Aorta (tissue), 5 donors: ENCODE data around the gene STIM1. TPM values are rescaled to one million over a fixed set of nuclear protein-coding genes. Genes with fewer than 3 reads are reported as not detected.

Source experiments
- ATAC-seq: fragments of 200-7000 bp; cut with Tn5 transposase; one replicate; pipeline ENCODE4 v1.9.1; 2022; ENCODE audit warnings: moderate library complexity; ENCODE audit not compliant: low FRiP score
- DNase-seq, 2 donors: peaks; one replicate each; pipeline ENCODE4 v3.0.0-alpha.2; 2020
- H3K27ac ChIP-seq, 2 donors: one replicate each; pipeline ENCODE4 v1.5.1; 2013; ENCODE audit warnings: low read length in 2 of 2, mild to moderate bottlenecking in 2 of 2, moderate library complexity in 2 of 2, control low read depth in 1 of 2, inconsistent platforms in 1 of 2, low read depth in 1 of 2
- H3K27me3 ChIP-seq, 2 donors: one replicate each; pipeline ENCODE4 v1.6.1; 2013; ENCODE audit warnings: control low read depth in 1 of 2, low read length in 1 of 2, mild to moderate bottlenecking in 1 of 2, moderate library complexity in 1 of 2; ENCODE audit not compliant: insufficient read depth in 2 of 2, control insufficient read depth in 1 of 2
- H3K36me3 ChIP-seq, 2 donors: one replicate each; pipeline ENCODE4 v1.6.1; 2013; ENCODE audit warnings: control low read depth in 1 of 2, low read length in 1 of 2, mild to moderate bottlenecking in 1 of 2; ENCODE audit not compliant: insufficient read depth in 2 of 2, control insufficient read depth in 1 of 2
- H3K4me1 ChIP-seq, 2 donors: one replicate each; pipeline ENCODE4 v1.6.1; 2013; ENCODE audit warnings: low read length in 2 of 2, control low read depth in 1 of 2, mild to moderate bottlenecking in 1 of 2, moderate library complexity in 1 of 2; ENCODE audit not compliant: insufficient read depth in 2 of 2, control insufficient read depth in 1 of 2
- H3K4me3 ChIP-seq, 2 donors: one replicate each; pipeline ENCODE4 v1.5.1; 2013; ENCODE audit warnings: low read length in 2 of 2, control low read depth in 1 of 2, mild to moderate bottlenecking in 1 of 2
- H3K9me3 ChIP-seq: one replicate; pipeline ENCODE4 v1.6.1; 2013; ENCODE audit warnings: mild to moderate bottlenecking, low read length; ENCODE audit not compliant: control insufficient read depth
- WGBS, 2 donors: extraction: QIAGEN DNeasy Blood & Tissue Kit; methylation state at CpG; one replicate each; pipeline ENCODE4 v1.1.7; 2013; 5-methylcytosine and 5-hydroxymethylcytosine counted together
- intact Hi-C, 2 donors: fragments of 100-400 bp; cut with DNase I; formaldehyde crosslinking; loops; one replicate each; pipeline versions ENCODE4 v1.14.2 to v1.15.0; 2022
- polyA plus RNA-seq, 2 donors: library from polyadenylated mRNA; stranded (reverse); fragments of 200-250 nt; gene quantifications; one replicate each; pipeline ENCODE4 v1.2.3, GENCODE V29; 2013
- total RNA-seq, 2 donors: library from RNA; stranded (reverse); fragmentation: NEBNext Ultra II Directional; extraction: Animal tissue kit (Norgen Biotek cat#: 25700); gene quantifications; one replicate each; pipeline ENCODE4 v1.2.1, GENCODE V29; 2021
- donor health status: healthy with polysubstance abuse.
- donor health status: Bipolar disorder and iron deficiency.
- donor health status: DM: no; HTN: no; CAD: no.
- donor health status: DM: no; HTN: no; CAD: no.
- donor health status: DM: yes; HTN: yes; CAD: no.

Gene STIM1
- total and polyA plus RNA-seq, 4 donors = 14.9 to 69.5 (median 48.8) TPM

GRCh38 chr11:4098026-4098621, 242.7 kb downstream of the STIM1 start:
- Histone ChIP-seq H3K9me3 (no peaks in the 10 kb centered on the region), H3K4me3 (no peak overlapping the region), H3K27ac (no peak overlapping the region), H3K27me3 (no peaks in the 10 kb centered on the region), H3K4me1 (no peaks in the 10 kb centered on the region), H3K36me3 (no peaks in the 10 kb centered on the region)
- intact Hi-C loops = no loop called here
- WGBS, 2 donors = 81 to 85% methylated on average over 4 of the region's 4 CpGs
- no peak for DNase-seq
- no peak for ATAC-seq

- no peaks in the 10 kb centered on the region for H3K9me3 ChIP-seq
- H3K4me1 ChIP-seq = no peaks in the 10 kb centered on the region
- WGBS, 2 donors = 94 to 97% methylated on average over 4 of the region's 4 CpGs
- H3K27me3 ChIP-seq = no peaks in the 10 kb centered on the region
- no peak for DNase-seq
- H3K36me3 ChIP-seq = peaks cover 0 to 5% of the 10 kb centered on the region in 2 donors
- H3K4me3 ChIP-seq = no peak overlapping the region
- intact Hi-C loops = no loop called here
- H3K27ac ChIP-seq = no peak overlapping the region
- no peak for ATAC-seq
Observed at GRCh38 chr11:4102711-4103110, 247.2 kb downstream of the STIM1 start.

GRCh38 chr11:4103269-4103668, 247.8 kb downstream of the STIM1 start:
- H3K27me3 ChIP-seq = no peaks in the 10 kb centered on the region

GRCh38 chr11:4105916-4106315, 250.5 kb downstream of the STIM1 start:
- Histone ChIP-seq H3K4me1 (no peaks in the 10 kb centered on the region), H3K9me3 (no peaks in the 10 kb centered on the region), H3K27me3 (no peaks in the 10 kb centered on the region), H3K27ac (no peak overlapping the region), H3K36me3 (peaks cover 0 to 5% of the 10 kb centered on the region in 2 donors), H3K4me3 (no peak overlapping the region)
- ATAC-seq = no peak
- 94 to 97% methylated on average over 1 of the region's 1 CpG for WGBS, 2 donors
- no peak for DNase-seq
- intact Hi-C loops = no loop called here

More at GRCh38 chr11:4103269-4103668, 247.8 kb downstream of the STIM1 start:
- H3K27ac ChIP-seq = no peak overlapping the region
- DNase-seq = no peak
- no peaks in the 10 kb centered on the region for H3K4me1 ChIP-seq
- 98% methylated on average over 2 of the region's 2 CpGs for WGBS, 2 donors
- no peaks in the 10 kb centered on the region for H3K9me3 ChIP-seq
- H3K4me3 ChIP-seq = no peak overlapping the region
- ATAC-seq = no peak
- peaks cover 0 to 5% of the 10 kb centered on the region in 2 donors for H3K36me3 ChIP-seq
- intact Hi-C loops = no loop called here

- intact Hi-C loops = no loop called here
- Histone ChIP-seq H3K36me3 (no peaks in the 10 kb centered on the region), H3K4me3 (no peak overlapping the region), H3K27me3 (no peaks in the 10 kb centered on the region), H3K27ac (no peak overlapping the region), H3K9me3 (no peaks in the 10 kb centered on the region), H3K4me1 (no peaks in the 10 kb centered on the region)
- WGBS, 2 donors = 75 to 78% methylated on average over 5 of the region's 5 CpGs
- ATAC-seq (no peak), DNase-seq (no peak)
Observed at GRCh38 chr11:4111834-4112233, 256.4 kb downstream of the STIM1 start.

GRCh38 chr11:4115128-4115527, 259.7 kb downstream of the STIM1 start:
- H3K27me3 ChIP-seq = no peaks in the 10 kb centered on the region
- H3K4me3 ChIP-seq = no peak overlapping the region
- DNase-seq (no peak), ATAC-seq (no peak)
- intact Hi-C loops = no loop called here
- 93 to 95% methylated on average over 2 of the region's 2 CpGs for WGBS, 2 donors
- H3K4me1 ChIP-seq = no peaks in the 10 kb centered on the region
- H3K27ac ChIP-seq = no peak overlapping the region
- H3K36me3 ChIP-seq = no peaks in the 10 kb centered on the region
- no peaks in the 10 kb centered on the region for H3K9me3 ChIP-seq

- Histone ChIP-seq H3K4me3 (no peak overlapping the region), H3K4me1 (no peaks in the 10 kb centered on the region), H3K27ac (no peak overlapping the region), H3K9me3 (no peaks in the 10 kb centered on the region), H3K27me3 (no peaks in the 10 kb centered on the region), H3K36me3 (peaks cover under 1 to 4% of the 10 kb centered on the region in 2 donors)
- ATAC-seq = no peak
- DNase-seq = no peak
- 48 to 53% methylated on average over 3 of the region's 3 CpGs for WGBS, 2 donors
- intact Hi-C loops = no loop called here
Observed at GRCh38 chr11:4118107-4118506, 262.6 kb downstream of the STIM1 start.

- DNase-seq (no peak), ATAC-seq (no peak)
- Histone ChIP-seq H3K9me3 (no peaks in the 10 kb centered on the region), H3K27ac (no peak overlapping the region), H3K27me3 (no peaks in the 10 kb centered on the region), H3K36me3 (peaks cover 3 to 8% of the 10 kb centered on the region in 2 donors), H3K4me3 (no peak overlapping the region), H3K4me1 (no peaks in the 10 kb centered on the region)
- intact Hi-C loops = no loop called here
- WGBS, 2 donors = 65 to 84% methylated on average over 4 of the region's 4 CpGs
Observed at GRCh38 chr11:4123218-4123617, 267.8 kb downstream of the STIM1 start.

GRCh38 chr11:4125141-4125540, 269.7 kb downstream of the STIM1 start:
- 90 to 94% methylated on average over 6 of the region's 6 CpGs for WGBS, 2 donors
- Histone ChIP-seq H3K9me3 (no peaks in the 10 kb centered on the region), H3K36me3 (peaks cover 3 to 8% of the 10 kb centered on the region in 2 donors), H3K27ac (no peak overlapping the region), H3K27me3 (no peaks in the 10 kb centered on the region), H3K4me3 (no peak overlapping the region), H3K4me1 (no peaks in the 10 kb centered on the region)
- DNase-seq (no peak), ATAC-seq (no peak)
- intact Hi-C loops = no loop called here
